H7 (cell line): Measurements from ENCODE around the gene KCNQ4. TPM values are rescaled to one million over a fixed set of nuclear protein-coding genes. Genes with fewer than 3 reads are reported as not detected.

Source experiments
- total RNA-seq: library from RNA; depleted of rRNA; stranded (reverse); fragments of >200 nt; shearing (Covaris generic); gene quantifications from 2 replicates; pipeline ENCODE4 v1.2.3, GENCODE V29; 2014; rRNA removed

The KCNQ4 gene
- total RNA-seq, 1 experiment from 2014 or later = 2.7 TPM

Other genes with a start within 250 kb of the KCNQ4 start
- gene RIMS3, start 118.1 kb upstream of the KCNQ4 start, total RNA-seq = 20.0 and 20.7 TPM in 2 replicates
- 43.3 and 51.0 TPM in 2 replicates for gene NFYC, start 92.1 kb upstream of the KCNQ4 start, total RNA-seq
- 13.9 and 15.7 TPM in 2 replicates for gene CITED4, start 78.6 kb downstream of the KCNQ4 start, total RNA-seq
- 68.0 and 81.9 TPM in 2 replicates for gene CTPS1, start 195.9 kb downstream of the KCNQ4 start, total RNA-seq
- 0.30 TPM in 1 of 2 replicates, not detected in the other for gene SLFNL1, start 237.9 kb downstream of the KCNQ4 start, total RNA-seq